GM13976 (cell line): Measurements from ENCODE around the gene THBS1.

Experiments used
- DNase-seq: peaks from one replicate; pipeline ENCODE4 v3.0.0; 2012; ENCODE audit warnings: low spot score
- CTCF ChIP-seq: IDR thresholded peaks from 2 replicates; pipeline ENCODE4 v1.5.1; 2012; ENCODE audit warnings: borderline replicate concordance, mild to moderate bottlenecking; ENCODE audit not compliant: insufficient read depth; ENCODE audit errors: extremely low read depth, missing control alignments, control extremely low read depth
- in situ Hi-C: fragments of 300-500 bp; cut with MboI; formaldehyde crosslinking; loops from one replicate; pipeline ENCODE4 v1.12.0; 2022; ENCODE audit warnings: low sequenced_read_pairs, mixed read lengths, inconsistent platforms; ENCODE audit not compliant: unreplicated experiment

Gene THBS1

GRCh38 chr15:39598186-39598850 lies 17.4 kb downstream of the THBS1 start:
- TF ChIP-seq CTCF: no peak
- in situ Hi-C loops: loop anchor here (25.0 kb wide), 1 partner anchor 886 kb away; no protein-coding TSS in a partner anchor
- DNase-seq: no peak

- in situ Hi-C loops: loop anchor here (25.0 kb wide), 1 partner anchor 887 kb away; no protein-coding TSS in a partner anchor
- no peak for DNase-seq
- no peak for TF ChIP-seq CTCF
Measured at GRCh38 chr15:39598958-39599845, 18.3 kb downstream of the THBS1 start.

- DNase-seq: no peak
- in situ Hi-C loops: loop anchor here (25.0 kb wide), 1 partner anchor 888 kb away; no protein-coding TSS in a partner anchor
- no peak for TF ChIP-seq CTCF
Measured at GRCh38 chr15:39599871-39600270, 19.0 kb downstream of the THBS1 start.

GRCh38 chr15:39602143-39602542 lies 21.3 kb downstream of the THBS1 start:
- DNase-seq: no peak

GRCh38 chr15:39605146-39605545 lies 24.3 kb downstream of the THBS1 start:
- no peak for DNase-seq

More at GRCh38 chr15:39602143-39602542, 21.3 kb downstream of the THBS1 start:
- in situ Hi-C loops: no loop called here
- no peak for TF ChIP-seq CTCF

More at GRCh38 chr15:39605146-39605545, 24.3 kb downstream of the THBS1 start:
- TF ChIP-seq CTCF: no peak
- in situ Hi-C loops: no loop called here
